ENCODE measurements around the gene ICAM4. TPM values are rescaled to one million over a fixed set of nuclear protein-coding genes. Genes with fewer than 3 reads are reported as not detected.

The ICAM4 gene
- total RNA-seq, 1 experiment from 2014 or later = 1.7 TPM

DNA sequence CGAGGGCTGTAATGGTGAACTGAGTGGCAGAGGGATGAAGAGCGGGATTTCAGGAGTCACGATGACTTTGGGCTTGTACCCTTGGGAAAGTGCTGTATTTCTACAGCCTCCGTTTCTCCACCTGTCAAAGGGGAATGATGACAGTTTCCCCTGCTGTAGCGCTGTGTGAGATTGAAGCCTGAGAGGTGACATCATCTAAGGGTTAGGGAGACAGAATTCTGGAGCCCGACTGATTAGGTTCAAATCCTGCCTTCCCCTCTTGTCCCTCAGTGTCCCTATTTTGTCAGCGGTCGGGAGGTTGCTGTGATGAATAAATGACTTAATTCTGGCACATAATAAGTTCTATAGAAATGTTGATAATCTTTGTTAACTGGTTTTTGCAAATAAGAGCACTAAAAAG lies 34.0 kb upstream of the ICAM4 start:
- H3K27me3 Mint-ChIP-seq (ENCODE audit: unreplicated experiment) = no peaks in the 10 kb centered on the region
- intact Hi-C loops (cut with micrococcal nuclease; ENCODE audit: unreplicated experiment) = loop anchor here (5.0 kb wide), 1 partner anchor 60 kb away; the partner anchor contains the start of gene DNMT1
- BruUV-seq (replicated peaks) = TSS peak; percentile 76
- CTCF ChIA-PET = no interaction called here
- H3K36me3 Mint-ChIP-seq (ENCODE audit: insufficient read depth, unreplicated experiment) = peaks cover 31% of the 10 kb centered on the region
- H3K9me3 Mint-ChIP-seq (ENCODE audit: low read depth, unreplicated experiment) = no peaks in the 10 kb centered on the region
- TF ChIP-seq, protein P1, sequence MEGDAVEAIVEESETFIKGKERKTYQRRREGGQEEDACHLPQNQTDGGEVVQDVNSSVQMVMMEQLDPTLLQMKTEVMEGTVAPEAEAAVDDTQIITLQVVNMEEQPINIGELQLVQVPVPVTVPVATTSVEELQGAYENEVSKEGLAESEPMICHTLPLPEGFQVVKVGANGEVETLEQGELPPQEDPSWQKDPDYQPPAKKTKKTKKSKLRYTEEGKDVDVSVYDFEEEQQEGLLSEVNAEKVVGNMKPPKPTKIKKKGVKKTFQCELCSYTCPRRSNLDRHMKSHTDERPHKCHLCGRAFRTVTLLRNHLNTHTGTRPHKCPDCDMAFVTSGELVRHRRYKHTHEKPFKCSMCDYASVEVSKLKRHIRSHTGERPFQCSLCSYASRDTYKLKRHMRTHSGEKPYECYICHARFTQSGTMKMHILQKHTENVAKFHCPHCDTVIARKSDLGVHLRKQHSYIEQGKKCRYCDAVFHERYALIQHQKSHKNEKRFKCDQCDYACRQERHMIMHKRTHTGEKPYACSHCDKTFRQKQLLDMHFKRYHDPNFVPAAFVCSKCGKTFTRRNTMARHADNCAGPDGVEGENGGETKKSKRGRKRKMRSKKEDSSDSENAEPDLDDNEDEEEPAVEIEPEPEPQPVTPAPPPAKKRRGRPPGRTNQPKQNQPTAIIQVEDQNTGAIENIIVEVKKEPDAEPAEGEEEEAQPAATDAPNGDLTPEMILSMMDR (IDR thresholded peaks at IDR 0.05; ENCODE audit: unreplicated experiment) = no peak
- peak overlapping the region; percentile 89 for H3K27ac Mint-ChIP-seq (ENCODE audit: unreplicated experiment)
- H3K4me1 Mint-ChIP-seq (ENCODE audit: low read depth, unreplicated experiment) = no peaks in the 10 kb centered on the region
- H3K4me3 Mint-ChIP-seq (ENCODE audit: low read depth, unreplicated experiment) = peak overlapping the region; percentile 94
- no peak for DNase-seq

DNA sequence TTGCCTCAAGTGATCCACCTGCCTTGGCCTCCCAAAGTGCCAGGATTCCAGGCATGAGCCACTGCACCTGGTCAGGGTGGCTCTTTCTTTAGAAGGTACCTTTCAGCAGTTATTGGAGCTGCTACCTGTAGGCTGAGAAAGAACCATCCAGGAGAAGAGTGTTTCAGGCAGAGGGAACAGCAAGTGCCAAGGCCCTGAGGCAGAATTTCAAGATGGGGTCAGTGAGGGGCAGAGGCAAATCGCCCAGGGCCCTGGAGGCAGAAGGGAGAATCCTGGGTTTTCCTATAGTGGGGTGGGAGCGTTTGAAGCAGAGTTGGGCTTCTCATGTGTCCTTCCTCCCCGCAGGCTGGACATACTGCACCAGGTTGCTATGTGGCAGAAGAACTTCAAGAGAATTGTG lies 32.5 kb upstream of the ICAM4 start:
- no peak overlapping the region for H3K4me3 Mint-ChIP-seq (ENCODE audit: low read depth, unreplicated experiment)
- CTCF ChIA-PET = no interaction called here
- TF ChIP-seq, protein P1 (IDR thresholded peaks at IDR 0.05; ENCODE audit: unreplicated experiment) = no peak
- H3K27ac Mint-ChIP-seq (ENCODE audit: unreplicated experiment) = no peak overlapping the region
- intact Hi-C loops (cut with micrococcal nuclease; ENCODE audit: unreplicated experiment) = loop anchor here (5.0 kb wide), 1 partner anchor 62 kb away; the partner anchor contains the start of gene DNMT1
- H3K4me1 Mint-ChIP-seq (ENCODE audit: low read depth, unreplicated experiment) = no peaks in the 10 kb centered on the region
- H3K36me3 Mint-ChIP-seq (ENCODE audit: insufficient read depth, unreplicated experiment) = peaks cover 31% of the 10 kb centered on the region
- no peaks in the 10 kb centered on the region for H3K27me3 Mint-ChIP-seq (ENCODE audit: unreplicated experiment)
- no peaks in the 10 kb centered on the region for H3K9me3 Mint-ChIP-seq (ENCODE audit: low read depth, unreplicated experiment)
- BruUV-seq (replicated peaks) = no TSS peak
- no peak for DNase-seq

DNA sequence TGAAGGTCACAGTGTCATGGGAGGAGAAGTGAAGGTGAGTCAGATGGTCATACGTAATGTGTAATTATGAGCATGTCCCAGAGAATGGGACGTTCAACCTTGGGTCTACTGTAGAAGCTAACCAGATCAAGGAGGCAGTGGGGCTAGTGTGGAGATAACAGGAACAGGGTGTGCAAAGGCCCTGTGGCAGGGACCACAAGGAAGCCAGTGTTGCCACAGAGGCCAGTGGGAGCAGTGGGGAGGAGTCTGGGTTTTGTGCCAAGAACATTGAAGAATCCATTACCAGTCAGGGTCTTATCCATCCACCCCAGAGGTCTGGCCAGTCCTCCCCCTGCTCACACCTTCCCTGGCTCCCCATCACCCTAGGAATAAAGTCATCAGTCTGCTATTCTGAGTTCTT lies 31.4 kb upstream of the ICAM4 start:
- Mint-ChIP-seq H3K4me1 (ENCODE audit: low read depth, unreplicated experiment) (no peaks in the 10 kb centered on the region), H3K9me3 (ENCODE audit: low read depth, unreplicated experiment) (no peaks in the 10 kb centered on the region), H3K36me3 (ENCODE audit: insufficient read depth, unreplicated experiment) (peaks cover 32% of the 10 kb centered on the region), H3K27ac (ENCODE audit: unreplicated experiment) (no peak overlapping the region), H3K4me3 (ENCODE audit: low read depth, unreplicated experiment) (no peak overlapping the region), H3K27me3 (ENCODE audit: unreplicated experiment) (no peaks in the 10 kb centered on the region)
- TF ChIP-seq, protein P1 (IDR thresholded peaks at IDR 0.05; ENCODE audit: unreplicated experiment) = no peak
- CTCF ChIA-PET = no interaction called here
- no TSS peak for BruUV-seq (replicated peaks)
- DNase-seq = no peak
- intact Hi-C loops (cut with micrococcal nuclease; ENCODE audit: unreplicated experiment) = no loop called here

DNA sequence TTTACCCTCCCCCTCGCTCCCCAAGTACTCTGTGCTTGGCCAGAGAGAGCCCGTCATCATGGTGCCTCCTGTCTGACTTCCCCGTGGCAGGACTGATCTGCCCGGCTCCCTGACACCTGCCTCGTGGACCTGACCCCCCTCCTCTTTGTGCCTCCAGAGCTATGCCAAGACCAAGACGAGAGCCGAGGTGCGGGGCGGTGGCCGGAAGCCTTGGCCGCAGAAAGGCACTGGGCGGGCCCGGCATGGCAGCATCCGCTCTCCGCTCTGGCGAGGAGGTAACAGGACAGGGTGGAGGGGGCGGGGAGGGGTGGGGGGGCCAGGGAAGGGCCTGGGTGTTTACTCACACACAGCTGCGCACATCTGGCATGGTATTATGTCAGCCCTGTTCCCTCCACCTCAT lies 30.2 kb upstream of the ICAM4 start:
- CTCF ChIA-PET = no interaction called here
- no peaks in the 10 kb centered on the region for H3K9me3 Mint-ChIP-seq (ENCODE audit: low read depth, unreplicated experiment)
- no TSS peak for BruUV-seq (replicated peaks)

More for the DNA sequence above, 30.2 kb upstream of the ICAM4 start:
- Mint-ChIP-seq H3K36me3 (ENCODE audit: insufficient read depth, unreplicated experiment) (peaks cover 31% of the 10 kb centered on the region), H3K4me3 (ENCODE audit: low read depth, unreplicated experiment) (no peak overlapping the region), H3K27ac (ENCODE audit: unreplicated experiment) (no peak overlapping the region), H3K27me3 (ENCODE audit: unreplicated experiment) (no peaks in the 10 kb centered on the region), H3K4me1 (ENCODE audit: low read depth, unreplicated experiment) (no peaks in the 10 kb centered on the region)
- intact Hi-C loops (cut with micrococcal nuclease; ENCODE audit: unreplicated experiment) = no loop called here
- DNase-seq = no peak
- TF ChIP-seq, protein P1 (IDR thresholded peaks at IDR 0.05; ENCODE audit: unreplicated experiment) = no peak

Data from Calu3 (cell line).